Suprapubic skin (tissue), 4 donors: ENCODE results near the gene TULP4. TPM values are rescaled to one million over a fixed set of nuclear protein-coding genes. Genes with fewer than 3 reads are reported as not detected.
"Not testable (repeated sequence)": the region's sequence is repeated elsewhere in the genome, so short reads cannot be mapped to it uniquely, and the experiment has no call there.

Source experiments
- DNase-seq, 2 donors: peaks; one replicate each; pipeline ENCODE4 v3.0.0-alpha.2; 2019; ENCODE audit warnings: low spot score in 2 of 2
- H3K27ac ChIP-seq: fragments of 200-600 bp; sonication (generic); one replicate; pipeline ENCODE4 v1.5.1; 2019
- H3K27me3 ChIP-seq: fragments of 200-600 bp; sonication (generic); one replicate; pipeline ENCODE4 v1.5.1; 2019
- H3K36me3 ChIP-seq: fragments of 200-600 bp; sonication (generic); one replicate; pipeline ENCODE4 v1.5.1; 2019
- H3K4me1 ChIP-seq: fragments of 200-600 bp; sonication (generic); one replicate; pipeline ENCODE4 v1.5.1; 2019
- H3K4me3 ChIP-seq: fragments of 200-600 bp; sonication (generic); one replicate; pipeline ENCODE4 v1.5.1; 2019; ENCODE audit warnings: mild to moderate bottlenecking
- H3K9me3 ChIP-seq: fragments of 200-600 bp; sonication (generic); one replicate; pipeline ENCODE4 v1.5.1; 2019
- EP300 ChIP-seq: sonication (generic); formaldehyde crosslinking; IDR thresholded peaks from one replicate; pipeline ENCODE4 v1.6.1; 2017; ENCODE audit warnings: antibody characterized with exemption
- POLR2A ChIP-seq, 2 donors: fragments of 450-650 bp; IDR thresholded peaks; one replicate each; pipeline ENCODE4 v1.6.1; 2017; ENCODE audit warnings: antibody characterized with exemption in 2 of 2, mild to moderate bottlenecking in 2 of 2, moderate library complexity in 2 of 2
- POLR2AphosphoS5 ChIP-seq, 3 donors: sonication (generic); formaldehyde crosslinking; IDR thresholded peaks; one replicate each; pipeline ENCODE4 v1.6.1; 2017; ENCODE audit warnings: antibody characterized with exemption in 3 of 3
- WGBS: methylation state at CpG from one replicate; pipeline ENCODE4 v1.1.5; 2018; 5-methylcytosine and 5-hydroxymethylcytosine counted together
- total RNA-seq, 4 donors: library from RNA; depleted of rRNA; stranded (reverse); fragments of >200 nt; gene quantifications; one replicate each; pipeline ENCODE4 v1.1.0, GENCODE V29; 2016
- TF ChIP-seq, protein P1 (sequence below), 2 donors: fragments of 200-600 bp in 1 of 2; fragments of 450-650 bp in 1 of 2; sonication (generic) in 1 of 2; IDR thresholded peaks; one replicate each; pipeline ENCODE4 v1.5.1; 2016 to 2019; ENCODE audit warnings: antibody characterized with exemption in 2 of 2, mild to moderate bottlenecking in 1 of 2, moderate library complexity in 1 of 2

The TULP4 gene
- total RNA-seq, 4 donors from 2014 or later = 123 to 156 (median 132) TPM

DNA sequence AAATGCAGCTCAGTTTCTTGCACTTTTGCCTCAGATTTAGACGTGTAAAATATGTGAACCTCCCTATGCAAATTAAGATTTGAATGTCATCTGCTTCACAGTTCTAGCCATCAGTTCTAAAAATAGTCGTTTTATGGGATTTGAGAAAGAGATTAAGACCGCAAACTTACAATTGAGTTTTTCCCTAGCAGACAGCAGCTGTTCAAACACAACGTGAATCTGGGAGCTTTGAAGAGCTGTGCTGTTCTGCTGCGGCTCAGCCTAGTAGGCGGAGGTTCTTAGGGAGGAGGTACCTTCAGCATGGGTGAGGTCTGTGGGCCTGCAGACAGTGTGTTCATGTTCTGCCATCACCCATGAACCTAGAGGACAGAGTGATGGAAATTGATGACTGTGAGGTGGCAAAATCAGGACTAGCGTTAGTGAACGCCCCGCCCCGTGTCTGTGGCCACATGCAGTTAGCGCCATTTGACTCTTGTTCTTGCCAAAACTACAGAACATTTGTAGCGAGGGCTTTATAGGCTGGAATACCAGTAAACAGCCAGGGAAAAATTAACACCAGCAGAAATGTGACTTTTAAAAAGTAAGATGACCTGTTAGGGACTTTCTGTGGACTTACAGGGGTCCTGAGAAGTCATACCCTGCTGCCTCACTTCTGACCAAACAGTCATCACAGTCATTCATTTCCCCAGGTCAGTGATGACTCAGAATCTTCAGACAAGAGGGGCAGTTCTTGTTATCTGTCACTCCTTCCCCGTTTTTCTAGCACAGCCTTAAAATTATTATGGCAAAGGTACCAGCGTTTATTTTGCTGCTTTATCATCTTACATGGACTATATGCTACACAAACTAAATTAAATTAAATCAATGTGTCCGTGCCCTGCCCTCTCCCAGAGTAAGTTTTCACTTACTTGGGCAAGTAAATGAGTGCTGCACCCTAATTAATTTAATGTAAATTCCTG, 163.4 kb downstream of the TULP4 start:
- TF ChIP-seq, protein P1, sequence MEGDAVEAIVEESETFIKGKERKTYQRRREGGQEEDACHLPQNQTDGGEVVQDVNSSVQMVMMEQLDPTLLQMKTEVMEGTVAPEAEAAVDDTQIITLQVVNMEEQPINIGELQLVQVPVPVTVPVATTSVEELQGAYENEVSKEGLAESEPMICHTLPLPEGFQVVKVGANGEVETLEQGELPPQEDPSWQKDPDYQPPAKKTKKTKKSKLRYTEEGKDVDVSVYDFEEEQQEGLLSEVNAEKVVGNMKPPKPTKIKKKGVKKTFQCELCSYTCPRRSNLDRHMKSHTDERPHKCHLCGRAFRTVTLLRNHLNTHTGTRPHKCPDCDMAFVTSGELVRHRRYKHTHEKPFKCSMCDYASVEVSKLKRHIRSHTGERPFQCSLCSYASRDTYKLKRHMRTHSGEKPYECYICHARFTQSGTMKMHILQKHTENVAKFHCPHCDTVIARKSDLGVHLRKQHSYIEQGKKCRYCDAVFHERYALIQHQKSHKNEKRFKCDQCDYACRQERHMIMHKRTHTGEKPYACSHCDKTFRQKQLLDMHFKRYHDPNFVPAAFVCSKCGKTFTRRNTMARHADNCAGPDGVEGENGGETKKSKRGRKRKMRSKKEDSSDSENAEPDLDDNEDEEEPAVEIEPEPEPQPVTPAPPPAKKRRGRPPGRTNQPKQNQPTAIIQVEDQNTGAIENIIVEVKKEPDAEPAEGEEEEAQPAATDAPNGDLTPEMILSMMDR (IDR thresholded peaks at IDR 0.05) = no peak
- TF ChIP-seq POLR2AphosphoS5 (IDR thresholded peaks at IDR 0.05) = no peak
- no peak for TF ChIP-seq POLR2A (IDR thresholded peaks at IDR 0.05)
- no peak for TF ChIP-seq EP300
- H3K27ac ChIP-seq = no peak overlapping the region
- 61% methylated on average over 15 of the region's 15 CpGs for WGBS
- peaks cover 17% of the 10 kb centered on the region for H3K36me3 ChIP-seq
- no peak for DNase-seq
- no peaks in the 10 kb centered on the region for H3K27me3 ChIP-seq
- no peak overlapping the region for H3K4me3 ChIP-seq
- peaks cover 2% of the 10 kb centered on the region for H3K4me1 ChIP-seq
- no peaks in the 10 kb centered on the region for H3K9me3 ChIP-seq

DNA sequence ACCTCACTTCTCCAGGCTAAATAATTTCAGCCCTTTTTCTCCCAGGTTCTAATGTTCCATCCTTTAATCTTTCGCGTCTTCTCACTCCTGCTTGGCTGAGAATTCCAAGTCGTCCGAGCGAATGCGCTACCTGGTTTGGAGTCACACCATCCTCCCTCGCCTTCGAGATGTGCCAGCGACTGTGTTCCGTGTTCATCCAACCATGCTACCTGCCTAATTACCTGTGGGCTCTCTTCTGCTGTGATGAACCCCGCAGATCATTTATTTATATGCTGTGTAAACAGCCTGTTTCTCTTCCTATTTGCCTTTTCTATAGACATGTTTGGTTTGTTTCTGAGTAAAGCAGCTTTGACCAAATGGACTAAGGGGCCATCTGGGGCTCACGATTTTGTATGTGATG, 164.1 kb downstream of the TULP4 start:
- WGBS = 95% methylated on average over 12 of the region's 12 CpGs
- Histone ChIP-seq H3K27me3 (no peaks in the 10 kb centered on the region), H3K9me3 (no peaks in the 10 kb centered on the region), H3K4me1 (peaks cover 2% of the 10 kb centered on the region), H3K4me3 (no peak overlapping the region), H3K27ac (no peak overlapping the region), H3K36me3 (peaks cover 24% of the 10 kb centered on the region)
- no peak for DNase-seq
- TF ChIP-seq POLR2A (IDR thresholded peaks at IDR 0.05) (no peak), POLR2AphosphoS5 (IDR thresholded peaks at IDR 0.05) (no peak), EP300 (no peak)
- TF ChIP-seq, protein P1 (IDR thresholded peaks at IDR 0.05) = no peak

DNA sequence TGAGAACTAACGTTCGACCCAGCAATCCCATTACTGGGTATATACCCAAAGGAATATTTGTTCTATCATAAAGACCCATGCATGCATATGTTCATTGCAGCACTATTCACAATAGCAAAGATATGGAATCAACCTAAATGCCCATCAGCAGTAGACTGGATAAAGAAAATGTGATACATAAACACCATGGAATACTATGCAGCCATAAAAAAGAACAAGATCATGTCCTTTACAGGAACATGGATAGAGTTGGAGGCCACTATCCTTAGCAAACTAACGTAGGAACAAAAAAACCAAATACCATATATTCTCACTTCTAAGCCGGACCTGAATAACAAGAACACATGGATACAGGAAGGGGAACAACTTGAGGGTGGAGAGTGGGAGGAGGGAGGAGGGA, 165.5 kb downstream of the TULP4 start:
- H3K4me1 ChIP-seq, DNase-seq, H3K27me3 ChIP-seq, H3K9me3 ChIP-seq, H3K4me3 ChIP-seq, H3K27ac ChIP-seq: not testable (repeated sequence)
- peaks cover 35% of the 10 kb centered on the region for H3K36me3 ChIP-seq
- WGBS = 93% methylated on average over 4 of the region's 4 CpGs

DNA sequence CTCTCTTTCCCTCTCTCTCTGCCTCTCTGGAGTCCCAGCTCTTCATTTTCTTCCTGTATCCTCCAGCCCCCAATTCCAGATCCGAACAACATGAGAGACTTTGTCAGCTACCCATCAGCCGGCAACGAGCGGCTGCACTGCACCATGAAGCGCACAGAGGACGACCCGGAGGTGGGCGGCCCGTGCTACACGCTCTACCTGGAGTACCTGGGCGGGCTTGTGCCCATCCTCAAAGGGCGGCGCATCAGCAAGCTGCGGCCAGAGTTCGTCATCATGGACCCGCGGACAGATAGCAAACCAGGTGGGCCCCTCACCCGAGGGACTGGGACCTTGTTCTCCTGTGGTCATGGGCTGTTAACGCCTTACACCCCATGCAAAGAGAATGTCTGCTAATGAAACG, 168.7 kb downstream of the TULP4 start:
- H3K27me3 ChIP-seq = no peaks in the 10 kb centered on the region
- no peak overlapping the region for H3K4me3 ChIP-seq
- no peak overlapping the region for H3K27ac ChIP-seq
- peaks cover 42% of the 10 kb centered on the region for H3K36me3 ChIP-seq
- H3K4me1 ChIP-seq = peaks cover under 1% of the 10 kb centered on the region
- no peaks in the 10 kb centered on the region for H3K9me3 ChIP-seq
- no peak for DNase-seq
- TF ChIP-seq POLR2AphosphoS5 (IDR thresholded peaks at IDR 0.05) (no peak), EP300 (no peak), POLR2A (IDR thresholded peaks at IDR 0.05) (no peak)
- TF ChIP-seq, protein P1 (IDR thresholded peaks at IDR 0.05) = no peak
- over 99% methylated on average over 20 of the region's 20 CpGs for WGBS

DNA sequence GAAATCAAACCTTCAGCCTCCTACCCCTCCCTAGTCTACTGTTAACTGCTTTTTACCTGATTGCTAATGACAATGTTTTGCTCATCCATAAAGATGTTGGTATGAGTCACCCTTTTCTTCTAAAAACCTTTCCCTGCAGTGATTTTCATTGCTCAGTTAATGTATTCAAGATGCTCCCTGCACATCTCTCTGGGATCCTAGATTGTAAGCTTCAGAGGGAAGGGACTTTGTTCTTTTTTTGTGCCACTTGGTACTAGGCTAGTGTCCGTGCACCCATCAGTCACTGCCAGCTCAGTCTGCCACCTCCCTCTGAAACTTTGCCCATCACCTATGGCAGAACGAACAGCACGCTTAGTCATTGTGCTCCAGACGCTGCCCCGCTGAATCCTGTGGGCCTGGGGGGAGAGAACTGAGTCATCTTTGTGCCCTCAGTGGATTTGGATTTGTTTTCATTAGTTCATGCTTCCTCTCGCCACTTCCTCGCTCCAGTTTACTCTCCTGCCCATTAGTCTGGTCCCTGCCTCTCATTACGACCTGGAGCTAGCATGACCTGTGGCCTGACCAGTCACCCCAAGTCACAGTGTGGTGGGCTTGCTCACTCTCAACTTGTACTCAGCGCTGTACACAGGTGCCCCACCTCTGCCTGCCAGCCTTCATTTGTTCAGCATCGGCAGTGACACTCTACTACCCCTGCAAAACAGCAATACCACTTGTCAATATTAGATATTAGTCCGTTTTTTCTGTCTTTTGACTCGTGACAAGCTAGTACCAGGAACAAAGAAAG, 169.6 kb downstream of the TULP4 start:
- Histone ChIP-seq H3K27me3 (no peaks in the 10 kb centered on the region), H3K9me3 (no peaks in the 10 kb centered on the region), H3K4me1 (no peaks in the 10 kb centered on the region), H3K36me3 (peaks cover 37% of the 10 kb centered on the region), H3K27ac (no peak overlapping the region), H3K4me3 (no peak overlapping the region)
- DNase-seq = no peak
- WGBS = 92% methylated on average over 12 of the region's 12 CpGs
- no peak for TF ChIP-seq EP300
- TF ChIP-seq, protein P1 (IDR thresholded peaks at IDR 0.05) = no peak
- no peak for TF ChIP-seq POLR2A (IDR thresholded peaks at IDR 0.05)
- TF ChIP-seq POLR2AphosphoS5 (IDR thresholded peaks at IDR 0.05) = no peak
